IMR-90 (cell line): Measurements from ENCODE around the gene MTIF3. TPM values are rescaled to one million over a fixed set of nuclear protein-coding genes. Genes with fewer than 3 reads are reported as not detected.

Source experiments
- ATAC-seq: fragments of 200-7000 bp; cut with Tn5 transposase; 2 replicates; pipeline ENCODE4 v1.9.1; 2020; ENCODE audit warnings: low read depth, mild to moderate bottlenecking, moderate library complexity
- BruUV-seq: library from RNA; stranded (reverse); fragments of 400-500 nt; replicated peaks from 2 replicates; lab custom pipeline; 2021; lab: Mats Ljungman, UMichigan
- CTCF ChIA-PET: fragments of 300-600 bp; formaldehyde crosslinking; extraction: SDS; loops from one replicate; lab custom pipeline; 2021; ENCODE audit warnings: antibody characterized with exemption; lab: Yijun Ruan, JAX
- POLR2A ChIA-PET: fragments of 300-600 bp; sonication (Branson Sonifier 250); formaldehyde crosslinking; loops from one replicate; lab custom pipeline; 2022; ENCODE audit warnings: antibody characterized with exemption; ENCODE audit not compliant: unreplicated experiment; lab: Charles Lee
- DNase-seq: peaks from one replicate; pipeline ENCODE4 v3.0.0; 2013
- H2AFZ ChIP-seq: replicated peaks from 2 replicates; pipeline ENCODE3; 2013; ENCODE audit warnings: low read length, mild to moderate bottlenecking; ENCODE audit not compliant: poor library complexity
- H2AK5ac ChIP-seq: 2 replicates; pipeline ENCODE4 v1.6.1; 2013; ENCODE audit warnings: low read depth, low read length, inconsistent platforms
- H2AK9ac ChIP-seq: replicated peaks from 2 replicates; pipeline ENCODE3; 2013; ENCODE audit warnings: mild to moderate bottlenecking, low read depth, low read length, moderate library complexity; ENCODE audit not compliant: poor library complexity
- H2BK120ac ChIP-seq: 2 replicates; pipeline ENCODE4 v1.6.1; 2013; ENCODE audit warnings: low read depth, low read length, inconsistent platforms
- H2BK15ac ChIP-seq: 3 replicates; pipeline ENCODE4 v1.6.1; 2013; ENCODE audit warnings: low read depth, low read length, inconsistent platforms
- H2BK20ac ChIP-seq: 2 replicates; pipeline ENCODE4 v1.6.1; 2013; ENCODE audit warnings: low read depth, mild to moderate bottlenecking, inconsistent platforms, low read length, moderate library complexity
- H2BK5ac ChIP-seq: 2 replicates; pipeline ENCODE4 v1.6.1; 2013; ENCODE audit warnings: mild to moderate bottlenecking, low read depth, low read length, inconsistent platforms; ENCODE audit not compliant: poor library complexity, severe bottlenecking
- H3K14ac ChIP-seq: replicated peaks from 2 replicates; pipeline ENCODE4 v1.6.1; 2013; ENCODE audit warnings: low read depth, low read length, inconsistent platforms
- H3K18ac ChIP-seq: 2 replicates; pipeline ENCODE4 v1.6.1; 2013; ENCODE audit warnings: low read depth, low read length, control low read depth
- H3K23ac ChIP-seq: 2 replicates; pipeline ENCODE4 v1.6.1; 2013; ENCODE audit warnings: low read depth, low read length, inconsistent platforms
- H3K27ac ChIP-seq: 2 replicates; pipeline ENCODE4 v1.5.1; 2013; ENCODE audit warnings: mild to moderate bottlenecking, control low read depth, low read length; ENCODE audit not compliant: insufficient read depth
- H3K27me3 ChIP-seq: 2 replicates; pipeline ENCODE4 v1.6.1; 2013; ENCODE audit warnings: low read length; ENCODE audit not compliant: control insufficient read depth, insufficient read depth
- H3K36me3 ChIP-seq: 2 replicates; pipeline ENCODE4 v1.6.1; 2013; ENCODE audit warnings: low read length, mixed read lengths; ENCODE audit not compliant: control insufficient read depth, insufficient read depth
- H3K4ac ChIP-seq: 2 replicates; pipeline ENCODE4 v1.6.1; 2013; ENCODE audit warnings: low read depth, low read length, inconsistent platforms
- H3K4me1 ChIP-seq: 2 replicates; pipeline ENCODE4 v1.6.1; 2013; ENCODE audit warnings: low read length, mixed read lengths; ENCODE audit not compliant: control insufficient read depth, insufficient read depth
- H3K4me2 ChIP-seq: 2 replicates; pipeline ENCODE4 v1.6.1; 2013; ENCODE audit warnings: low read depth, mild to moderate bottlenecking, control low read depth, low read length, moderate library complexity
- H3K4me3 ChIP-seq: 2 replicates; pipeline ENCODE4 v1.5.1; 2013; ENCODE audit warnings: low read depth, mild to moderate bottlenecking, control low read depth, low read length, moderate library complexity; ENCODE audit not compliant: insufficient read depth
- H3K56ac ChIP-seq: 2 replicates; pipeline ENCODE4 v1.6.1; 2013; ENCODE audit warnings: low read length, inconsistent platforms; ENCODE audit not compliant: insufficient read depth; ENCODE audit errors: extremely low read depth
- H3K79me1 ChIP-seq, 2 experiments: 2 replicates each; pipeline ENCODE4 v1.6.1; 2013; ENCODE audit warnings: low read length in 2 of 2, inconsistent platforms in 1 of 2, low read depth in 1 of 2
- H3K9ac ChIP-seq: 2 replicates; pipeline ENCODE4 v1.6.1; 2013; ENCODE audit warnings: low read depth, low read length, control low read depth
- H3K9me1 ChIP-seq: 2 replicates; pipeline ENCODE4 v1.6.1; 2013; ENCODE audit warnings: low read length, inconsistent platforms; ENCODE audit not compliant: insufficient read depth
- H3K9me3 ChIP-seq: 2 replicates; pipeline ENCODE4 v1.6.1; 2013; ENCODE audit warnings: low read length; ENCODE audit not compliant: control insufficient read depth, insufficient read depth
- H4K20me1 ChIP-seq: 2 replicates; pipeline ENCODE4 v1.6.1; 2013; ENCODE audit warnings: low read length, inconsistent platforms; ENCODE audit not compliant: insufficient read depth
- H4K5ac ChIP-seq: 2 replicates; pipeline ENCODE4 v1.6.1; 2013; ENCODE audit warnings: mild to moderate bottlenecking, low read depth, low read length, control low read depth
- H4K8ac ChIP-seq, 2 experiments: 2 replicates each; pipeline ENCODE4 v1.6.1; 2013; ENCODE audit warnings: low read depth in 2 of 2, low read length in 2 of 2, control low read depth in 1 of 2, inconsistent platforms in 1 of 2
- H4K91ac ChIP-seq: 2 replicates; pipeline ENCODE4 v1.6.1; 2013; ENCODE audit warnings: low read depth, low read length, inconsistent platforms; ENCODE audit not compliant: insufficient read depth
- BHLHE40 ChIP-seq: fragments of 150-350 bp; IDR thresholded peaks from 2 replicates; pipeline ENCODE4 v1.6.1; 2016; ENCODE audit warnings: mild to moderate bottlenecking, low read depth, low read length
- CEBPB ChIP-seq: IDR thresholded peaks from 2 replicates; pipeline ENCODE4 v1.6.1; 2012; ENCODE audit warnings: low read depth, low read length, improper control_type of control experiment
- CHD1 ChIP-seq: IDR thresholded peaks from 2 replicates; pipeline ENCODE4 v1.6.1; 2012; ENCODE audit warnings: low read depth, low read length, improper control_type of control experiment
- CTCF ChIP-seq: conservative IDR thresholded peaks from 2 replicates; pipeline ENCODE4 v1.5.1; 2012; ENCODE audit warnings: mild to moderate bottlenecking, low read depth, low read length, improper control_type of control experiment
- ELK1 ChIP-seq: fragments of 150-350 bp; IDR thresholded peaks from 2 replicates; pipeline ENCODE4 v1.6.1; 2016; ENCODE audit warnings: low read depth, mild to moderate bottlenecking, low read length, moderate library complexity, borderline replicate concordance
- FOS ChIP-seq: fragments of 150-350 bp; IDR thresholded peaks from 2 replicates; pipeline ENCODE4 v1.6.1; 2016; ENCODE audit warnings: low read depth, low read length
- MAFK ChIP-seq: IDR thresholded peaks from 2 replicates; pipeline ENCODE4 v1.6.1; 2012; ENCODE audit warnings: low read depth, low read length, improper control_type of control experiment
- MAZ ChIP-seq: IDR thresholded peaks from 2 replicates; pipeline ENCODE4 v1.6.1; 2012; ENCODE audit warnings: low read depth, mild to moderate bottlenecking, low read length, improper control_type of control experiment, moderate library complexity, borderline replicate concordance
- MXI1 ChIP-seq: IDR thresholded peaks from 2 replicates; pipeline ENCODE4 v1.6.1; 2012; ENCODE audit warnings: low read depth, mild to moderate bottlenecking, low read length, moderate library complexity, borderline replicate concordance
- NFE2L2 ChIP-seq: fragments of 150-350 bp; IDR thresholded peaks from 2 replicates; pipeline ENCODE4 v1.6.1; 2016; ENCODE audit warnings: low read depth, mild to moderate bottlenecking, low read length
- POLR2A ChIP-seq: IDR thresholded peaks from 2 replicates; pipeline ENCODE4 v1.6.1; 2012; ENCODE audit warnings: mild to moderate bottlenecking, low read depth, low read length
- RAD21 ChIP-seq: IDR thresholded peaks from 2 replicates; pipeline ENCODE4 v1.6.1; 2012; ENCODE audit warnings: low read length, improper control_type of control experiment
- RCOR1 ChIP-seq: IDR thresholded peaks from 2 replicates; pipeline ENCODE4 v1.6.1; 2012; ENCODE audit warnings: mild to moderate bottlenecking, low read length, improper control_type of control experiment; ENCODE audit not compliant: insufficient replicate concordance
- RFX5 ChIP-seq: IDR thresholded peaks from 2 replicates; pipeline ENCODE4 v1.8.0; 2012; ENCODE audit warnings: low read depth, mild to moderate bottlenecking, low read length, moderate library complexity
- SMC3 ChIP-seq: fragments of 150-350 bp; IDR thresholded peaks from 2 replicates; pipeline ENCODE4 v1.6.1; 2016; ENCODE audit warnings: low read depth, mild to moderate bottlenecking, antibody characterized with exemption, low read length, moderate library complexity
- USF2 ChIP-seq: fragments of 150-350 bp; IDR thresholded peaks from 2 replicates; pipeline ENCODE4 v1.6.1; 2017; ENCODE audit warnings: mild to moderate bottlenecking, antibody characterized with exemption, low read length, low read depth
- WGBS, 2 experiments: methylation state at CpG; one replicate each; pipeline versions ENCODE4 v1.1.5 to v1.1.7; 2013; ENCODE audit warnings: missing lambda C conversion rate in 2 of 2; ENCODE audit not compliant: insufficient read length in 1 of 2; ENCODE audit errors: extremely low coverage in 2 of 2; 5-methylcytosine and 5-hydroxymethylcytosine counted together
- dilution Hi-C: fragments of 300-500 bp; cut with HindIII; formaldehyde crosslinking; loops from one replicate; pipeline ENCODE4 v1.14.3; 2018; ENCODE audit warnings: low sequenced_read_pairs; ENCODE audit not compliant: unreplicated experiment
- in situ Hi-C: fragments of 300-500 bp; cut with MboI; formaldehyde crosslinking; loops from 3 replicates; pipeline ENCODE4 v1.14.3; 2019; ENCODE audit warnings: low sequenced_read_pairs, inconsistent platforms, mixed read lengths
- intact Hi-C: fragments of 100-400 bp; cut with micrococcal nuclease; formaldehyde crosslinking; loops from 2 replicates; pipeline ENCODE4 v1.10.0; 2022
- polyA plus RNA-seq, 3 experiments: library from polyadenylated mRNA; depleted of rRNA; stranded (reverse); fragments of >200 nt; gene quantifications; 2 replicates each; pipeline ENCODE4 v1.2.3, GENCODE V29; 2012; ENCODE audit warnings: low replicate concordance in 1 of 3
- total RNA-seq: library from RNA; depleted of rRNA; stranded (reverse); fragments of >200 nt; gene quantifications from 2 replicates; pipeline ENCODE4 v1.2.3, GENCODE V29; 2012

Gene MTIF3
- total and polyA plus RNA-seq, 2 of the 4 experiments (the other 2 are of a cell fraction), result 31.7 to 41.0 TPM

DNA sequence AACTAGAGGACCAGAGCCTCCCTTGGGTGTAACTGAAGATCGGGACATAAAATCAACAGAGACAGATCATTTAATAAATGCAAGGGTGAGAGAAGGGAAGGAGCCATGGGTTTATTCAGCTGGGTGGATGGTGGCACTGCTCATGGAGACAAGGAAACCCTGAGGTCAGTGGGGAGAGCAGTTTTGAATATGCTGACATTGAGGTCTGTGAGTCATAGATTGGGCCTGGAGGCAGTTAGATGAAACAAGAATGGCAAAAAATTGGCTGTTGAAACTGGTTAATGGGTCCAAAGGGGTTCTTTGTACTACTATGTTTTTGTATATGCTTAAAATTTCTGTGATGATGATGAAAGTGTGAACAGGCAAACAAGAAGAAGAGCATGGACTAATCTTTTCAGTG is 31.0 kb downstream of the MTIF3 start:
- no peak overlapping the region for H3K23ac ChIP-seq
- H2BK20ac ChIP-seq, result no peak overlapping the region
- H4K5ac ChIP-seq, result no peak overlapping the region
- H2BK120ac ChIP-seq, result no peak overlapping the region
- H3K36me3 ChIP-seq, result no peaks in the 10 kb centered on the region
- H3K4me1 ChIP-seq, result no peaks in the 10 kb centered on the region
- DNase-seq (peak; percentile 23), ATAC-seq (no peak)
- H3K27me3 ChIP-seq, result peaks cover 34% of the 10 kb centered on the region
- ChIA-PET CTCF (no interaction called here), POLR2A (no interaction called here)
- H2AK9ac ChIP-seq, result no peak overlapping the region
- no peak overlapping the region for H3K4ac ChIP-seq
- H3K14ac ChIP-seq, result no peak overlapping the region
- no peaks in the 10 kb centered on the region for H3K9me1 ChIP-seq
- H2BK15ac ChIP-seq, result no peak overlapping the region
- H4K20me1 ChIP-seq, result no peaks in the 10 kb centered on the region
- no peak overlapping the region for H3K4me2 ChIP-seq
- H3K79me1 ChIP-seq, result no peaks in the 10 kb centered on the region
- in situ Hi-C loops, result no loop called here
- no peak overlapping the region for H3K18ac ChIP-seq
- no peak overlapping the region for H4K8ac ChIP-seq
- dilution Hi-C loops, result no loop called here
- no peak overlapping the region for H3K9ac ChIP-seq
- H3K9me3 ChIP-seq, result no peaks in the 10 kb centered on the region
- H3K27ac ChIP-seq, result no peak overlapping the region
- WGBS, 2 experiments, result no CpG with 5 or more reads among the region's 1 CpG
- H2BK5ac ChIP-seq, result no peak overlapping the region
- H2AFZ ChIP-seq, result no peak overlapping the region
- H2AK5ac ChIP-seq, result no peak overlapping the region
- no peak overlapping the region for H4K91ac ChIP-seq
- intact Hi-C loops, result no loop called here
- BruUV-seq, result no TSS peak
- no peak overlapping the region for H3K56ac ChIP-seq
- no peak overlapping the region for H3K4me3 ChIP-seq
- TF ChIP-seq FOS, result no peak
- TF ChIP-seq MAFK, result no peak
- no peak for TF ChIP-seq RFX5
- TF ChIP-seq USF2, result no peak
- no peak for TF ChIP-seq MAZ
- no peak for TF ChIP-seq RAD21
- no peak for TF ChIP-seq CHD1
- TF ChIP-seq ELK1, result no peak
- no peak for TF ChIP-seq POLR2A
- TF ChIP-seq CTCF, result no peak
- no peak for TF ChIP-seq MXI1
- TF ChIP-seq BHLHE40, result no peak
- no peak for TF ChIP-seq RCOR1
- TF ChIP-seq SMC3, result no peak
- no peak for TF ChIP-seq NFE2L2
- no peak for TF ChIP-seq CEBPB
